H9 (cell line): Measurements from ENCODE around the gene PMEL. TPM values are rescaled to one million over a fixed set of nuclear protein-coding genes. Genes with fewer than 3 reads are reported as not detected.

Experiments
- DNase-seq: peaks from one replicate; pipeline ENCODE4 v3.0.0-alpha.2; 2017
- H2AFZ ChIP-seq: one replicate; pipeline ENCODE4 v1.6.1; 2013; ENCODE audit warnings: mild to moderate bottlenecking, low read length, control low read depth, moderate library complexity
- H2AK5ac ChIP-seq: 2 replicates; pipeline ENCODE4 v1.6.1; 2013; ENCODE audit warnings: low read length, control low read depth, mixed read lengths; ENCODE audit not compliant: insufficient read length
- H2BK120ac ChIP-seq: one replicate; pipeline ENCODE4 v1.6.1; 2013; ENCODE audit warnings: low read depth, mild to moderate bottlenecking, low read length, control low read depth, inconsistent platforms; ENCODE audit not compliant: poor library complexity, severe bottlenecking
- H2BK12ac ChIP-seq: 2 replicates; pipeline ENCODE4 v1.6.1; 2013; ENCODE audit warnings: low read length, control low read depth, mixed read lengths, low read depth; ENCODE audit not compliant: insufficient read length
- H2BK15ac ChIP-seq: 2 replicates; pipeline ENCODE4 v1.6.1; 2013; ENCODE audit warnings: low read depth, low read length, control low read depth
- H2BK20ac ChIP-seq: one replicate; pipeline ENCODE4 v1.6.1; 2013; ENCODE audit warnings: low read depth, mild to moderate bottlenecking, low read length, control low read depth, inconsistent platforms; ENCODE audit not compliant: poor library complexity, severe bottlenecking
- H2BK5ac ChIP-seq: 2 replicates; pipeline ENCODE4 v1.6.1; 2013; ENCODE audit warnings: low read length, control low read depth, mixed read lengths; ENCODE audit not compliant: insufficient read length
- H3K14ac ChIP-seq: 2 replicates; pipeline ENCODE4 v1.6.1; 2013; ENCODE audit warnings: low read length, control low read depth; ENCODE audit not compliant: insufficient read depth
- H3K18ac ChIP-seq: 2 replicates; pipeline ENCODE4 v1.6.1; 2013; ENCODE audit warnings: low read depth, mild to moderate bottlenecking, mixed read lengths, low read length, control low read depth; ENCODE audit not compliant: insufficient read length
- H3K23ac ChIP-seq: 2 replicates; pipeline ENCODE4 v1.6.1; 2013; ENCODE audit warnings: low read length, control low read depth, mixed read lengths, low read depth; ENCODE audit not compliant: insufficient read length
- H3K23me2 ChIP-seq: 2 replicates; pipeline ENCODE4 v1.6.1; 2013; ENCODE audit warnings: low read depth, mild to moderate bottlenecking, mixed read lengths, low read length, control low read depth; ENCODE audit not compliant: insufficient read length, poor library complexity, severe bottlenecking
- H3K27ac ChIP-seq: 2 replicates; pipeline ENCODE4 v1.5.1; 2013; ENCODE audit warnings: low read length, control low read depth, mixed read lengths, low read depth; ENCODE audit not compliant: insufficient read length
- H3K27me3 ChIP-seq: 2 replicates; pipeline ENCODE4 v1.6.1; 2013; ENCODE audit warnings: low read length, control low read depth, inconsistent platforms; ENCODE audit not compliant: insufficient read depth
- H3K4ac ChIP-seq: 2 replicates; pipeline ENCODE4 v1.6.1; 2013; ENCODE audit warnings: low read depth, mild to moderate bottlenecking, control low read depth, inconsistent platforms, low read length, moderate library complexity
- H3K4me1 ChIP-seq: 2 replicates; pipeline ENCODE4 v1.6.1; 2013; ENCODE audit warnings: low read length, control low read depth, inconsistent platforms; ENCODE audit not compliant: insufficient read depth
- H3K4me2 ChIP-seq: 2 replicates; pipeline ENCODE4 v1.6.1; 2013; ENCODE audit warnings: low read length, control low read depth, mixed read lengths; ENCODE audit not compliant: insufficient read length, insufficient read depth
- H3K56ac ChIP-seq: 2 replicates; pipeline ENCODE4 v1.6.1; 2013; ENCODE audit warnings: low read depth, mild to moderate bottlenecking, mixed read lengths, low read length, control low read depth; ENCODE audit not compliant: insufficient read length
- H3K79me1 ChIP-seq: 2 replicates; pipeline ENCODE4 v1.6.1; 2013; ENCODE audit warnings: low read depth, mild to moderate bottlenecking, moderate library complexity, low read length, control low read depth, inconsistent platforms; ENCODE audit not compliant: insufficient read depth, poor library complexity, severe bottlenecking
- H3K79me2 ChIP-seq: 2 replicates; pipeline ENCODE4 v1.6.1; 2013; ENCODE audit warnings: low read length, control low read depth, inconsistent platforms; ENCODE audit not compliant: insufficient read depth
- H3K9ac ChIP-seq: 2 replicates; pipeline ENCODE4 v1.6.1; 2013; ENCODE audit warnings: low read length, control low read depth, mixed read lengths; ENCODE audit not compliant: insufficient read length; ENCODE audit errors: extremely low read depth
- H3K9me3 ChIP-seq: one replicate; pipeline ENCODE4 v1.6.1; 2013; ENCODE audit warnings: low read depth, low read length, inconsistent platforms; ENCODE audit not compliant: control insufficient read depth
- H3T11ph ChIP-seq: one replicate; pipeline ENCODE4 v1.6.1; 2013; ENCODE audit warnings: mild to moderate bottlenecking, low read length, control low read depth, inconsistent platforms
- H4K20me1 ChIP-seq: one replicate; pipeline ENCODE4 v1.6.1; 2013; ENCODE audit not compliant: control insufficient read depth, insufficient read length, insufficient read depth
- H4K5ac ChIP-seq: 2 replicates; pipeline ENCODE4 v1.6.1; 2013; ENCODE audit warnings: low read depth, mild to moderate bottlenecking, mixed read lengths, low read length, control low read depth; ENCODE audit not compliant: insufficient read length
- H4K8ac ChIP-seq: replicated peaks from 2 replicates; pipeline ENCODE4 v1.6.1; 2013; ENCODE audit warnings: low read length, control low read depth, mixed read lengths, low read depth; ENCODE audit not compliant: insufficient read length
- H4K91ac ChIP-seq: 2 replicates; pipeline ENCODE4 v1.6.1; 2013; ENCODE audit warnings: low read depth, mild to moderate bottlenecking, moderate library complexity, mixed read lengths, low read length, control low read depth; ENCODE audit not compliant: insufficient read length
- H3K27ac Mint-ChIP-seq, 3 experiments: 2 replicates in 2 of 3; 3 replicates in 1 of 3; pipeline ENCODE4 v1.8.0; 2020 to 2021; ENCODE audit warnings: mixed read lengths in 3 of 3, mild to moderate bottlenecking in 1 of 3, moderate library complexity in 1 of 3
- H3K27me3 Mint-ChIP-seq: 2 replicates; pipeline ENCODE4 v1.8.0; 2021; ENCODE audit warnings: low read depth, mild to moderate bottlenecking, moderate library complexity, mixed read lengths
- H3K36me3 Mint-ChIP-seq, 3 experiments: 2 replicates in 2 of 3; 3 replicates in 1 of 3; pipeline ENCODE4 v1.8.0; 2020 to 2021; ENCODE audit warnings: low read depth in 3 of 3, mixed read lengths in 3 of 3; ENCODE audit not compliant: insufficient read depth in 1 of 3
- H3K4me1 Mint-ChIP-seq, 2 experiments: 2 replicates each; pipeline ENCODE4 v1.8.0; 2020; ENCODE audit warnings: mixed read lengths in 2 of 2
- H3K4me3 Mint-ChIP-seq, 2 experiments: 2 replicates in 1 of 2; 3 replicates in 1 of 2; pipeline ENCODE4 v1.8.0; 2020 to 2021; ENCODE audit warnings: mild to moderate bottlenecking in 2 of 2, mixed read lengths in 2 of 2, moderate library complexity in 1 of 2
- H3K9me3 Mint-ChIP-seq, 2 experiments: 2 replicates in 1 of 2; 3 replicates in 1 of 2; pipeline ENCODE4 v1.8.0; 2020; ENCODE audit warnings: mild to moderate bottlenecking in 2 of 2, mixed read lengths in 2 of 2, moderate library complexity in 1 of 2
- WGBS: extraction: QIAGEN DNeasy Blood & Tissue Kit; methylation state at CpG from one replicate; pipeline ENCODE4 v1.1.7; 2013; ENCODE audit warnings: missing lambda C conversion rate, low lambda C conversion rate, mixed read lengths; ENCODE audit not compliant: insufficient read length; ENCODE audit errors: extremely low coverage; 5-methylcytosine and 5-hydroxymethylcytosine counted together
- total RNA-seq: library from RNA; stranded (reverse); gene quantifications from 2 replicates; pipeline ENCODE4 v1.2.1, GENCODE V29; 2021
- TF ChIP-seq, protein P1 (sequence below): fragments of 200-600 bp; sonication (generic); conservative IDR thresholded peaks from 3 replicates; pipeline ENCODE4 v1.8.0; 2021; ENCODE audit warnings: antibody characterized with exemption, mild to moderate bottlenecking

Gene PMEL
- total RNA-seq, 1 experiment from 2014 or later = 72.6 TPM

DNA sequence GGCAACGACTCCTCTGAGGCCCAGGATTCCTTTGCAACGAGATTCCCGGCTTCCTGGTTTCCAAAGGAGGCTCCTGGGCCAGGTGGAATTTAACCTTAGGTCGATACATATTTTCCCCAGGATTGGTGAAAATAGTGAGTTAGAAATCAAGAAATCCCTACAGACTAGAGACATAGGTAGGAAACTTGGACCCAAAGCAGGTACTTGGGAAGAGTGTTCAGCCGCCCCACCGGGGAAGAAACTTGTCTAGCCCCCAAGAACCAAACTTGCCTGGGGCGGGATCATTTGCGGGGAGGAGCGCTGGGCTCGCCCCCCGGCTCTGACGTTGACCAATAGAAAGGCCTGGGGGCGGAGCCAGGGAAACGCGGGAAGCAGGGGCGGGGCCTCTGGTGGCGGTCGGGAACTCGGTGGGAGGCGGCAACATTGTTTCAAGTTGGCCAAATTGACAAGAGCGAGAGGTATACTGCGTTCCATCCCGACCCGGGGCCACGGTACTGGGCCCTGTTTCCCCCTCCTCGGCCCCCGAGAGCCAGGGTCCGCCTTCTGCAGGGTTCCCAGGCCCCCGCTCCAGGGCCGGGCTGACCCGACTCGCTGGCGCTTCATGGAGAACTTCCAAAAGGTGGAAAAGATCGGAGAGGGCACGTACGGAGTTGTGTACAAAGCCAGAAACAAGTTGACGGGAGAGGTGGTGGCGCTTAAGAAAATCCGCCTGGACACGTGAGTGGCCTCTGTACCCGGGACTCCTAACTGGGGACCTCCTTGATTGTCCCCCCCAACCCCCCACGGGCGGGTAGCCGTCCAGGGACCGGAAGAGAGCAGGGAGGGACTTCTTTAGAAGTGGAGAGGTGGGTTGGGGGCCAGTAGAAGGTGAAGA, 803 bp upstream of the PMEL start, which contains the start of gene CDK2:
CDK2 (plus strand) TSS at position 423 of the 874 bp plus-strand sequence; CDS start at position 602, 179 bp downstream.
- no peak within 1 kb of the TSS for H3K18ac ChIP-seq
- H3K79me1 ChIP-seq = no peaks in the 10 kb centered on the region
- no peaks in the 10 kb centered on the region for H3K9me3 Mint-ChIP-seq
- peak within 1 kb of the TSS; percentile 92 to 98 (median 97) for H3K27ac Mint-ChIP-seq
- H2AK5ac ChIP-seq = no peak within 1 kb of the TSS
- no peak within 1 kb of the TSS for H2BK12ac ChIP-seq
- peaks cover 15% of the 10 kb centered on the region for H3K23me2 ChIP-seq
- no peak within 1 kb of the TSS for H2BK120ac ChIP-seq
- no peaks in the 10 kb centered on the region for H4K20me1 ChIP-seq
- H3K27me3 ChIP-seq = no peaks in the 10 kb centered on the region
- no peak within 1 kb of the TSS; the same call in 1 of the 2 replicates for H3K14ac ChIP-seq
- H3K4me1 Mint-ChIP-seq = peaks cover 22 to 28% of the 10 kb centered on the region in 2 experiments
- no peak within 1 kb of the TSS for H4K5ac ChIP-seq
- WGBS = no CpG with 5 or more reads among the region's 45 CpGs
- H3K23ac ChIP-seq = no peak within 1 kb of the TSS
- no peak within 1 kb of the TSS for H2AFZ ChIP-seq
- no peaks in the 10 kb centered on the region for H3K9me3 ChIP-seq
- H2BK5ac ChIP-seq = no peak within 1 kb of the TSS
- H3K27me3 Mint-ChIP-seq = no peaks in the 10 kb centered on the region
- peak within 1 kb of the TSS; percentile 93 for H3K4me2 ChIP-seq
- no peak within 1 kb of the TSS for H2BK15ac ChIP-seq
- H4K8ac ChIP-seq = no peak within 1 kb of the TSS
- H3K27ac ChIP-seq = peak within 1 kb of the TSS; percentile 46
- H3K36me3 Mint-ChIP-seq = peaks cover 14 to 35% (median 35%) of the 10 kb centered on the region in 3 experiments; a peak in 6 of 7 replicates
- H3K79me2 ChIP-seq = no peaks in the 10 kb centered on the region; the same call in 1 of the 2 replicates
- no peak within 1 kb of the TSS for H3T11ph ChIP-seq
- H2BK20ac ChIP-seq = no peak within 1 kb of the TSS
- no peak within 1 kb of the TSS for H3K56ac ChIP-seq
- peak; percentile 95 for DNase-seq
- H3K4ac ChIP-seq = no peak within 1 kb of the TSS
- H3K4me3 Mint-ChIP-seq = peak within 1 kb of the TSS; percentile 96 to 99
- no peak within 1 kb of the TSS for H4K91ac ChIP-seq
- TF ChIP-seq, protein P1, sequence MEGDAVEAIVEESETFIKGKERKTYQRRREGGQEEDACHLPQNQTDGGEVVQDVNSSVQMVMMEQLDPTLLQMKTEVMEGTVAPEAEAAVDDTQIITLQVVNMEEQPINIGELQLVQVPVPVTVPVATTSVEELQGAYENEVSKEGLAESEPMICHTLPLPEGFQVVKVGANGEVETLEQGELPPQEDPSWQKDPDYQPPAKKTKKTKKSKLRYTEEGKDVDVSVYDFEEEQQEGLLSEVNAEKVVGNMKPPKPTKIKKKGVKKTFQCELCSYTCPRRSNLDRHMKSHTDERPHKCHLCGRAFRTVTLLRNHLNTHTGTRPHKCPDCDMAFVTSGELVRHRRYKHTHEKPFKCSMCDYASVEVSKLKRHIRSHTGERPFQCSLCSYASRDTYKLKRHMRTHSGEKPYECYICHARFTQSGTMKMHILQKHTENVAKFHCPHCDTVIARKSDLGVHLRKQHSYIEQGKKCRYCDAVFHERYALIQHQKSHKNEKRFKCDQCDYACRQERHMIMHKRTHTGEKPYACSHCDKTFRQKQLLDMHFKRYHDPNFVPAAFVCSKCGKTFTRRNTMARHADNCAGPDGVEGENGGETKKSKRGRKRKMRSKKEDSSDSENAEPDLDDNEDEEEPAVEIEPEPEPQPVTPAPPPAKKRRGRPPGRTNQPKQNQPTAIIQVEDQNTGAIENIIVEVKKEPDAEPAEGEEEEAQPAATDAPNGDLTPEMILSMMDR = no peak
- H3K4me1 ChIP-seq = peaks cover 3% of the 10 kb centered on the region; the same call in 1 of the 2 replicates
- peak within 1 kb of the TSS; percentile 92 for H3K9ac ChIP-seq
